OCI-LY3 (cell line): ENCODE results near the gene PSMD14.

ENCODE experiments used
- H2AFZ ChIP-seq: fragments of 200-600, 300-600 bp; shearing (Covaris generic); 2 replicates; pipeline ENCODE4 v1.6.0; 2014; ENCODE audit warnings: antibody characterized with exemption, low read depth, low read length
- H3K27ac ChIP-seq: fragments of 200-600, 300-600 bp; sonication (generic); 2 replicates; pipeline ENCODE4 v1.5.1; 2014; ENCODE audit warnings: mild to moderate bottlenecking, low read length, moderate library complexity, mixed read lengths
- H3K27me3 ChIP-seq: fragments of 200-600, 300-600 bp; sonication (generic); 2 replicates; pipeline ENCODE4 v1.6.1; 2014; ENCODE audit warnings: low read depth, low read length, mixed read lengths
- H3K36me3 ChIP-seq: fragments of 200-600, 300-600 bp; sonication (generic); replicated peaks from 2 replicates; pipeline ENCODE3; 2014; ENCODE audit warnings: low read depth, low read length, mixed read lengths
- H3K4me1 ChIP-seq: fragments of 300-600, 200-600 bp; sonication (generic); 2 replicates; pipeline ENCODE4 v1.6.1; 2014; ENCODE audit warnings: low read length, mixed read lengths
- H3K4me2 ChIP-seq: fragments of 200-600, 300-600 bp; sonication (generic); 2 replicates; pipeline ENCODE4 v1.6.1; 2014; ENCODE audit warnings: low read length, mixed read lengths
- H3K4me3 ChIP-seq: fragments of 300-600, 200-600 bp; sonication (generic); 2 replicates; pipeline ENCODE4 v1.5.1; 2014; ENCODE audit warnings: antibody characterized with exemption, mild to moderate bottlenecking, low read length, moderate library complexity
- H3K79me2 ChIP-seq: fragments of 300-600, 200-600 bp; shearing (Covaris generic); 2 replicates; pipeline ENCODE4 v1.6.1; 2014; ENCODE audit warnings: mild to moderate bottlenecking, low read length, mixed read lengths
- H3K9ac ChIP-seq: fragments of 300-600, 200-600 bp; shearing (Covaris generic); 2 replicates; pipeline ENCODE4 v1.6.0; 2014; ENCODE audit warnings: mild to moderate bottlenecking, low read length, moderate library complexity
- H3K9me3 ChIP-seq: fragments of 200-600, 300-600 bp; shearing (Covaris generic); 2 replicates; pipeline ENCODE4 v1.6.1; 2014; ENCODE audit warnings: low read length, mixed read lengths; ENCODE audit not compliant: insufficient read depth
- H4K20me1 ChIP-seq: fragments of 200-600, 300-600 bp; sonication (generic); 2 replicates; pipeline ENCODE4 v1.6.1; 2016; ENCODE audit warnings: low read length, mixed read lengths; ENCODE audit not compliant: insufficient read depth
- EZH2phosphoT487 ChIP-seq: fragments of 200-600 bp; shearing (Covaris generic); IDR thresholded peaks from 2 replicates; pipeline ENCODE4 v1.6.1; 2018; ENCODE audit warnings: antibody characterized with exemption, mixed run types, low read depth
- TF ChIP-seq, protein P1 (sequence below): fragments of 200-600, 300-600 bp; sonication (generic); IDR thresholded peaks from 2 replicates; pipeline ENCODE4 v1.5.1; 2014; ENCODE audit warnings: antibody characterized with exemption, low read length, low read depth

The PSMD14 gene

DNA sequence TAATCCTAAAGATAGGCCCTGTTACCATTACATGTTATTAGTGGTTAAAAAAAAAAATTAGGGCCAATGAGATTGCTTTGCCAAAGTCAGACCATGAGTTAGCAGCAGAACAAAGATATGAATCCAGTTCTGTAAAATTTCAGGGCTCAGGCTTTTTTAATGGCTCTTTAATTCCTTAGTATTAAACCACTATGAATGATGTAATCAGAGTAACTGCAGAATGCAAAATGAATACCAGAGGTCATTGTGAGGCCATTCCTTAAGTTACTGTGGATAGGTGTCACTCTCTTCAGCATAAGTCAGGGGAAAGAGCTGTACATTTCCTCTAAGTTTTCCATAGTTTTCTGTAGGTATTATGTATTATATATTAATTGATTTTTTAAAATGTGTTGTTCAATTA lies 65.7 kb downstream of the PSMD14 start:
- Histone ChIP-seq H3K9ac (no peak overlapping the region), H3K36me3 (peaks cover 16% of the 10 kb centered on the region), H3K79me2 (no peaks in the 10 kb centered on the region), H2AFZ (no peak overlapping the region), H3K4me2 (no peak overlapping the region), H4K20me1 (no peaks in the 10 kb centered on the region), H3K27ac (no peak overlapping the region), H3K27me3 (no peaks in the 10 kb centered on the region), H3K4me1 (no peaks in the 10 kb centered on the region), H3K4me3 (no peak overlapping the region), H3K9me3 (no peaks in the 10 kb centered on the region)
- no peak for TF ChIP-seq EZH2phosphoT487
- TF ChIP-seq, protein P1, sequence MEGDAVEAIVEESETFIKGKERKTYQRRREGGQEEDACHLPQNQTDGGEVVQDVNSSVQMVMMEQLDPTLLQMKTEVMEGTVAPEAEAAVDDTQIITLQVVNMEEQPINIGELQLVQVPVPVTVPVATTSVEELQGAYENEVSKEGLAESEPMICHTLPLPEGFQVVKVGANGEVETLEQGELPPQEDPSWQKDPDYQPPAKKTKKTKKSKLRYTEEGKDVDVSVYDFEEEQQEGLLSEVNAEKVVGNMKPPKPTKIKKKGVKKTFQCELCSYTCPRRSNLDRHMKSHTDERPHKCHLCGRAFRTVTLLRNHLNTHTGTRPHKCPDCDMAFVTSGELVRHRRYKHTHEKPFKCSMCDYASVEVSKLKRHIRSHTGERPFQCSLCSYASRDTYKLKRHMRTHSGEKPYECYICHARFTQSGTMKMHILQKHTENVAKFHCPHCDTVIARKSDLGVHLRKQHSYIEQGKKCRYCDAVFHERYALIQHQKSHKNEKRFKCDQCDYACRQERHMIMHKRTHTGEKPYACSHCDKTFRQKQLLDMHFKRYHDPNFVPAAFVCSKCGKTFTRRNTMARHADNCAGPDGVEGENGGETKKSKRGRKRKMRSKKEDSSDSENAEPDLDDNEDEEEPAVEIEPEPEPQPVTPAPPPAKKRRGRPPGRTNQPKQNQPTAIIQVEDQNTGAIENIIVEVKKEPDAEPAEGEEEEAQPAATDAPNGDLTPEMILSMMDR = no peak

GRCh38 chr2:161374446-161374845 lies 66.2 kb downstream of the PSMD14 start:
- H3K27me3 ChIP-seq = no peaks in the 10 kb centered on the region
- H3K9me3 ChIP-seq = no peaks in the 10 kb centered on the region
- no peak overlapping the region for H3K27ac ChIP-seq
- no peak overlapping the region for H3K9ac ChIP-seq
- no peaks in the 10 kb centered on the region for H4K20me1 ChIP-seq
- H3K4me1 ChIP-seq = no peaks in the 10 kb centered on the region
- H3K36me3 ChIP-seq = peaks cover 16% of the 10 kb centered on the region
- H3K4me3 ChIP-seq = no peak overlapping the region
- H3K4me2 ChIP-seq = no peak overlapping the region
- no peak for TF ChIP-seq EZH2phosphoT487
- TF ChIP-seq, protein P1 = no peak
- H3K79me2 ChIP-seq = no peaks in the 10 kb centered on the region
- H2AFZ ChIP-seq = no peak overlapping the region

DNA sequence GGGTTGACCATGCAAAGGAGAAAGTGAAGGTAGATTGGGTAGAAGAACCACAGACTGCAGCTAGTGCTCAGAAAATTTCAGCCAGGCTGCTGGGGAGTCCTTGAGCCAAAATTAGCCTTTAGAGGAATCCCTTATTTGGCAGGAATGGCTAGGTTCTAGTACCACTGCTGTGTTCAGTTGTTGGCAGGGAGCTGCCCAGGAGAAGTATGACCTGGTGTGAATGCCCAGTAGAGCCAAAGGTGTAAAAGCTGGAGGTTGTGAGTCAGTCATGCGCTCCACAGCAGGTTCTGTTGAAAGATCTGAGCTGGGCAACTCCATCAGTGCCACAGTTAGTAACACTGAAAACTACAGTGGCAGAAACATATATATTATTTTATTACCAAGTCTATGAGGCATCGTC lies 71.5 kb downstream of the PSMD14 start:
- no peaks in the 10 kb centered on the region for H3K79me2 ChIP-seq
- no peak overlapping the region for H3K9ac ChIP-seq
- peaks cover 13% of the 10 kb centered on the region for H3K4me1 ChIP-seq
- H3K27me3 ChIP-seq = no peaks in the 10 kb centered on the region
- H3K27ac ChIP-seq = no peak overlapping the region
- H2AFZ ChIP-seq = no peak overlapping the region
- no peak overlapping the region for H3K4me2 ChIP-seq
- no peaks in the 10 kb centered on the region for H3K9me3 ChIP-seq
- no peak overlapping the region for H3K4me3 ChIP-seq
- no peaks in the 10 kb centered on the region for H4K20me1 ChIP-seq
- H3K36me3 ChIP-seq = peaks cover 2% of the 10 kb centered on the region
- TF ChIP-seq EZH2phosphoT487 = no peak
- TF ChIP-seq, protein P1 = no peak

- H3K36me3 ChIP-seq = peaks cover 5% of the 10 kb centered on the region
- no peaks in the 10 kb centered on the region for H3K79me2 ChIP-seq
- no peaks in the 10 kb centered on the region for H4K20me1 ChIP-seq
- no peaks in the 10 kb centered on the region for H3K27me3 ChIP-seq
- H3K4me2 ChIP-seq = no peak overlapping the region
- H2AFZ ChIP-seq = no peak overlapping the region
- peaks cover 24% of the 10 kb centered on the region for H3K4me1 ChIP-seq
- no peak overlapping the region for H3K27ac ChIP-seq
- TF ChIP-seq, protein P1 = no peak
- no peak for TF ChIP-seq EZH2phosphoT487
- no peak overlapping the region for H3K4me3 ChIP-seq
- no peaks in the 10 kb centered on the region for H3K9me3 ChIP-seq
- H3K9ac ChIP-seq = no peak overlapping the region
These were observed 73.3 kb downstream of the PSMD14 start for GRCh38 chr2:161381546-161381945.
